Measurements from ENCODE around the gene SLTM.
"Not testable (repeated sequence)": the region's sequence is repeated elsewhere in the genome, so short reads cannot be mapped to it uniquely, and the experiment has no call there.

The SLTM gene

DNA sequence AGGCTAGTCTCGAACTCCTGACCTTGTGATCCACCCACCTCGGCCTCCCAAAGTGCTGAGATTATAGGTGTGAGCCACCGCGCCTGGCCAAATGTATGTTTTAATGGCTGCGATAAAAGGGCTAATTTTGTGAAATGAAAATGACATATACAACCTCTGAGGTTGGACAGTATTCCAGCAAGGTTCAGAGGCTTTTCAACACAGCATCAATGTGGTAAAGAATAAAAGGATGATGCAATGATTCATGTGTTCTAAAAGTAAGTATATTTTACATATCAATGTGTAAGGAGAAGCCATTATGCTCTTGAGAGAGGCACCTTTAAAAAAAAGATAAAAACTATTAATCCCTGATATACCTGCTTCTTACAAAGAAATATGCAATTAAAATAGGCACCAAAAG, 6.7 kb downstream of the SLTM start:
- DNase-seq: no peak

DNA sequence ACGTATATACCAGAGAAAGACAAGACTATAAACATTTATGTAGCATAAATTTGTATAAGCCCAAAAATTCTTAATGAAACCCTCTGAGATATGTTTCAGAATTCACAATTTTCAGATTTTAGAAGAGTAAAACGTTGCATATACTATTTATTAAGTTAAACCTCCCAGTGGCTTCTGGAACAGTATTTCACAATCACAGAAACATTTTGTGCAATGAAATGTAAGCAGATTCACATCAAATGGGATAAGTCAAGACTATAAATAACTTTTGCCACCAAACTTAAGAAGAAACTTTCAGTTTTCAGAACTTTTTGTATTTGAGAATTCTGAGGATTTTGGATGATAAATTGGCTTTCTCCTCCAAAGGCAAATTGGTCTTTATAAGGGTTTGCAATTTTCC, 9.2 kb downstream of the SLTM start:
- DNase-seq: no peak

DNA sequence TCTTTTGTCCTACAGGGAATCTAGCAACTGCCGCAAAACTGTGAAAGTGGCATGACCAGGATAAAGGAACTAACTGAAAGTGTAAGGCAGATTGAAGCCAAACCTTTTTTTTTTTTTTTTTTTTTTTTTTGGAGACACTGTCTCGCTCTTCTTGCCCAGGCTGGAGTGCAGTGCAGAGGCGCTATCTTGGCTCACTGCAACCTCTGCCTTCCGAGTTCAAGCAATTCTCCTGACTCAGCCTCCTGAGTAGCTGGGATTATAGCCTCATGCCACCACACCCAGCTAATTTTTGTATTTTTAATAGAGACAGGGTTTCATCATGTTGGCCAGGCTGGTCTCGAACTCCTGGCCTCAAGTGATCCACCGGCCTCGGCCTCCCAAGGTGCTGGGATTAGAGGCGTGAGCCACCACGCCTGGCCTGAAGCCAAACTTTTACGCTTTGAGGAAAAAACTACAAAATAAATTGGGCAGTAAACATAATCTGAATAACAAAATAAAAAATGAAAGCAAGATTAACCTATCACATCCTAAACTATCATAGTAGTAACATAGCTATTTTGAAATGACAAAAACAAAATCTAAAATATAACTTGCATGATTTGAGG, 9.7 kb downstream of the SLTM start:
- no peak for DNase-seq

DNA sequence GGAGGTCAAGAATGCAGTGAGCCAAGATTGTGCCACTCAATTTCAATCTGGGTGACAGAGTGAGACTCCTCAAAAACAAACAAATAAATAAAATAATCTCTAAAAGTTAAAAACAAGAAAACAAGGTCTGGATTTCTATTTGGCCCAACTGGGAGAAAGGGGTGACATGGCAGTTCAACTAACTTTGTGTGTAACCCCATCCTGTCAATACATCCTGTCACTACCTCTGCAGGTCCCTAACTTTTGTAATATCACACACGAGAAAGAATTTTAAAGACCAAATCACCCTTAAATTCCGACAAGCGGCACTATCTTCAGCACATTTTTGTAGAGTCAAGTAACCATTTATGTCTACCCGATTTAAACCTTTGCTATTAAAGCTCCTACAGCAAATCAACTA, 10.2 kb downstream of the SLTM start:
- DNase-seq: no peak

DNA sequence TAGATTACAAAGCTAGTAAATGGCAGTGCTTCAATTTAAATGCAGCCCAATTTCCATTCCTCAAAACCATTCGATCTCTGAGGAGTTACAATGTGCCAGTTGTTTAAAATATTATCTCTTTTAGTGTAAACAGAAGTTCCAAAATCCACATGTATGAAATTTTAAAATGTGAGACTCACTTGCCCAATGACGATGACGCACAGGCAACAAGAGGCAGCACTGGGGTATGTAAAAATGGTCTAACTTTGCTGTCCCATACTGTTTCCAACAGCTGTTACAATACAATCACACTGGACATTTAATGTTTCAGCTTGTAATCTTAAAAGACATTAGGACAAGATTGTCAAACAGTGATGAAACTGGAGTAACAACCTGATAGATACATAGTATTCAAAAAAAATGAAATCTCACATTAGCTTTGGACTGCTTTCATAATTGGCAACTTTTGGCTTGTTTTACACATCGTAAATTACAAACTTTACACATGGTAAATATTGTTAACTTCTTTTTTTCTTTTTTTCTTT, 12.2 kb downstream of the SLTM start:
- no peak for DNase-seq

DNA sequence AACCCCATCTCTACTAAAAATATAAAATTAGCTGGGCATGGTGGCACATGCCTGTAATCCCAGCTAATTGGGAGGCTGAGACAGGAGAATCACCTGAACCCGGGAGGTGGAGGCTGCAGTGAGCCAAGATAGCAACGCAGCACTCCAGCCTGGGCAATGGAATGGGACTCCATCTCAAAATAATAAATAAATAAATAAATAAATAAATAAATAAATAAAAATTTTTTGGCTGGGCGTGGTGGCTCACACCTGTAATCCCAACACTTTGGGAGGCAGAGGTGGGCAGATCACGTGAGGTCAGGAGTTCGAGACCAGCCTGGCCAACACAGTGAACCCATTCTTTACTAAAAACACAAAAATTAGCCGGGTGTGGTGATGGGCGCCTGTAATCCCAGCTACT, 13.0 kb downstream of the SLTM start:
- not testable (repeated sequence) for DNase-seq

DNA sequence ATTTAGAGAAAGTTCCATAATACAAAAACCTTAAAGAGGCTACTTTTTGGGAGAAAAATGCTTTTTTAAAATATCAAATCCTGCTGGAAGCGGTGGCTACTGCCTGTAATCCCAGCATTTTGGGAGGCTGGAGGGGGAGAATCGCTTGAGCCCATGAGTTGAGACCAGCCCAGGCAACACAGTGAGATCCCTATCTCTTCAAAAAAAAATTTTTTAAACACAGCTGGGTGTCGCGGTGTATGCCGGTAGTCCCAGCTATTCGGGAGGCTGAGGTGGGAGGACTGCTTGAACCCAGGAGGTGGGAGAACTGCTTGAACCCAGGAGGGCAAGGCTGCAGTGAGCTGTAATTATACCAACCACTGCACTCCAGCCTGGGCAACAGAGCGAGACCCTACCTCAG, 14.2 kb downstream of the SLTM start:
- no peak for DNase-seq

DNA sequence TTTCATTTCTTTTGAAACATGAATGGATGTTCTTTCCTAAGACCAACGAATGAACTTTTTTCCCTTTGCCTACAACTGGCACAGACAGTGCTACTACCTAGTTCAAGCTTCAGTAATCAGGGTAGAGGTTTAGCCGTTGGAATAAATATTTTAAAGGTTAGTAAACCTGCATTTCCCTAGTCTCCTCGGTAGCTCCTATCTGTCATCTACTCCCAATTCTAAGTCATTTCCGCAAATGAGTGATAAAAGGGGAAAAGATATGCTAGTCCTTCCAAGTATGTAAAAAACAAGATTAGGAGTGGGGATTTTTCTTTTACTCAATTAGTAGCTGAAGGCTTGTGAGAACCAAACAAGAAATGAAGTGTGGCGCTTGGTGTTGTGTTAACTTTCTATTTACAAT, 15.2 kb downstream of the SLTM start:
- DNase-seq: no peak

DNA sequence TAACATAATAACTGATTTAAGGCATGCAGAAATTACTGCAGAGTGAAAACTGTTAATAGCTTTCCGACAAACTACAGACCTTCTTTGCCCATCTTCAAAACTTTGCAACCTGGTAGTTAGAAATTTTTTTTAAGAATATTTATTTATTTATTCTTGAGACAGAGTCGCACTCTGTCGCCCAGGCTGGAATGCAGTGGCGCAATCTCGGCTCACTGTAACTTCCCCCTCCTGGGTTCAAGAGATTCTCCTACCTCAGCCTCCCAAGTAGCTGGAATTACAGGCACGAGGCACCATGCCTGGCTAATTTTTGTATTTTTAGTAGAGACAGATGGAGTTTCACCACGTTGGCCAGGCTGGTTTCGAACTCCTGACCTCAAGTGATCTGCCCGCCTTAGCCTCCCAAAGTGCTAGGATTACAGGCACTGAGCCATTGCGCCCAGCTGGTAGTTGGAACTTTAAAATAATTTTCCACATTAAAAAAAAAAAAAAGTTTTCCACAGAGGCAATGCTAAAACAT, 15.8 kb downstream of the SLTM start:
- DNase-seq: not testable (repeated sequence)

DNA sequence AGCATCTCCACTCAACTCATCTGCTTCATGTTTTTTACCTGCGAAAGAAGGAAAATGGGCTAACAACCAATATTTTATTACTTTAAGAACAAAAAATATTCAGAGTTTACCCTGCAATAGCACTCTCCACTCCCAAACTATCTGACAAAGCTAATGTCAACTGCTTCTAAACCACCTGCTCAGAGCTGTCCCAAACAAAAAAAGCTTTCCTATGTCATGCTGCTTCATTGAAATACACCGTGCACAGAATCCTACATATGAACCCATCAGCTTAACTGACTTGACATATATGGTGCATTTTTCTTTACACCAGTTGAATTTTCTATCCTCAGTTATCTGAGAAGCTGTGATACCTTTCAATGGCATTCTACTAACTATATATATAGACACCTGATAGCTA, 16.5 kb downstream of the SLTM start:
- no peak for DNase-seq

DNA sequence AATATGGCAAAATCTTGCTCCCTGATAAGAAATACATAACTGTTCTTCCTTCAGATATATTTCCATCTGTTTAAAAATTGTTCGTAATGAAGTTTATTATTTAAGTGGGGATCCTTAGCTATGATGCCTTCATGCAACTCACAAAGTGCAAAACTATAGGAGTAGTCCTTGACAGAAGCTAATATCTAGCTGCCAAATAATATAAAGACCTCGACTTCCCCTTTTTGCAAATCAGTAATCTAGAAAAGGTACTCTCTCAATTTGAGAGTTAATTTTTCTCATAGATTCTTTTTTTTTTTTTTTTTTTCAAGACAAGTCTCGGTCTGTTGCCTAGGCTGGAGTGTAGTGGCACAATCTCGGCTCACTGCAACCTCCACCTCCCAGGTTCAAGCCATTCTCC, 23.0 kb downstream of the SLTM start:
- DNase-seq: no peak

DNA sequence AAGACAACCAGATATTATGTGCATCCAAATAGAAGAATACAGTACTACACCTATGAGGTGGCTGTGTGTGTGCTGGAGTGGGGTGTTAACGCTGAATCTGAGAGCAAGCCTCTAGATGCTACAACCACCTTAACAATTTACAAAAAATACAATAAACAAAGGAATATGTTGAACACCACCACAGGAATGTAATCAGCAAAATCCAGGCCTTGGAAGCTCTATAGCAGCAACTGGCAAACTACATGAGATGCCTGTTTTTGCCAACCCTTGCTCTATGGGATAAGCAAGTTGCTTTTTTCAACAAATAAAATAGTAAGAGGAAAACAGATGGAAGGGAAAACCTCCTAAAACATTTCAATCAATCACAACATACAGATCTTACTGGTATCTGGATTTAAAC, 23.9 kb downstream of the SLTM start:
- no peak for DNase-seq

DNA sequence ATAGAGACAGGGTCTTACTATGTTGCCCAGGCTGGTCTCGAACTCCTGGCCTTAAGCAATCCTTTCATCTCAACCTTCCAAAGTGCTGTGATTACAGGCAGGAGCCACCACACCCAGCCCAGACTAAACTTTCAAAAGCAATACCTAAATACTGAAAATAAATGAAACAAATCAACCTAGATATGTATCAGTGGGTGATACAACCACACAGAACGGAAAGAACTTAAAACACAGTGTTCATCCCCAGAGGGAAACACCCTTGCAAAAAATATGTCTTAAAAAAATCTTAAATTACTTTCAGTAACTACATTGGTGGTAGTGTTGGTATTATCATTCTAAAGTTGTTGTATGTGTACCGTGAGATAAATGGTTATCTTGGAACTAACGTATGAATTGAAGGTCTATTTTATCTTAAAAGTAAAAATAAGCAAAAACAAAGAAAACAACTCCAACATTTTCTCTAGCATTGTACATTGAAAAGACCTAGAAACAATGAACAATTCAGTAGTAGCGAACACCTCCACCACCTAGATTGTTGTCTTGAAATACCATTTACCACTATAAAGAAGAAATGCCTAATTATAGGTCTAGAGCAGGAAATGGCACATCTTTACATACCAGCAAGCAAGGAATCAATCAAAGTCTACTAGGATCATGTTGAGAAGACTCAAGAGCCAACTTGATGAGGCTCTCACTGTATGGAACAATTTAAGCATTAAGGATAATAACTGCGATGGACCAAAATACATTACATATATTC, 24.7 kb downstream of the SLTM start:
- no peak for DNase-seq

DNA sequence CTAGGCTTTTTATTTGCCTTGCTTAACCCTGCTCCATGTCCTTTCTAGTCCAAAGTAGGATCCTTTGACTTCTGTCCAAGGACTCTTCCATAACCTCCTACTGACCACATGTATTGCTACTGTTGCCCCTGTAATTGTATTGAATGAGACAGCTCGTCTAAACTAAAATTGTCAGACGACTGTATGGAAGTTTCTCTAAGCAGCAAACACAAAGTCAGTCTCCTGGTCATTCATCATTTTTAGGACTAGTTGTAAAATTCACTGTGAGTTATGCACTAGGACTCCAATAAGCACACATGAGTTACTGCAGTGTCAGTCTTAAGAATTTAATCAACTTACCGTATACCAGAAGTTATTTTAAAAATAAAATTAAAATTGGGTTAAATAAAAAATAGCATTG, 32.8 kb downstream of the SLTM start:
- DNase-seq: no peak

DNA sequence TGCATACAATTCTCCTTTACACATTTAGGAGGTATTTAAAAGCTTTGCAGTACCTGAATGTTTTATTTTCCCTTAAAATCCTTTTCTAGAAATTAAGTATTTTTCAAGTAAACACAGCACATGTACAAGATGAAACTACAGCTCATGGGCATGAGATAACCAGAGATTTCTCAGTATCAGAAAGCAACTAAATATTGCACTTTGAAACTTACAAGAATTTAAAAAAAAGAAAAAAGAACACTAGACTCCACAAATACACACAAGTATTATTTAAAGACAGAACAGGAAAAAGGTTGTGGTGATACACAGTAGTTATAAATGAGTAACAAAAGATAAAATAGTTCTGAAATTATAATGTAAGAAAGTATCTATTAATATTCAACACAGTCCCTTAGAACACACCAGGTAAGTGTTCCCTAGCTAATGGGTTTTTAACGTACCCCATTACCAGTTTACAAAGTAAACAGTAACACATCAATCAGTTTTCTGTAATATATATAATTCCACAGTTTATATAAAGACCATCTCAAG, 35.3 kb downstream of the SLTM start:
- no peak for DNase-seq

DNA sequence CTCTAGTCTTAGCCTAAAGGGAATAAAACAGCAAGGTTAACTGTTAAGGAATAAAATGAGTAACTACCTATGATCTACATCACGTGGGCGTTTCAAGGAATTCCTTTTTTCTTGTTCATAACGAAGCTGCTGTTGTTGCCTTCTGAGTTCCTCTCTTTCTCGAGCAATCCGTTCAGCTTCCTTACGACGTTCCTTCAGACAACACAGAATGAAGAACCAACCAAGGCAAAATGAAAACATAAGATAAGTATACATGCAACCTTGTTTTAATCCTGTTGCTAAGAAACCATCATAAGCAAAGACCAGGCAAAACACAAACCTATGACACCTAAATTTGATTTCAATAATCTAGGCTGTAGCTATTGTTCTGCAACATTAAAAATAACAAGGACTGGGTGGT, 44.1 kb downstream of the SLTM start:
- no peak for DNase-seq

DNA sequence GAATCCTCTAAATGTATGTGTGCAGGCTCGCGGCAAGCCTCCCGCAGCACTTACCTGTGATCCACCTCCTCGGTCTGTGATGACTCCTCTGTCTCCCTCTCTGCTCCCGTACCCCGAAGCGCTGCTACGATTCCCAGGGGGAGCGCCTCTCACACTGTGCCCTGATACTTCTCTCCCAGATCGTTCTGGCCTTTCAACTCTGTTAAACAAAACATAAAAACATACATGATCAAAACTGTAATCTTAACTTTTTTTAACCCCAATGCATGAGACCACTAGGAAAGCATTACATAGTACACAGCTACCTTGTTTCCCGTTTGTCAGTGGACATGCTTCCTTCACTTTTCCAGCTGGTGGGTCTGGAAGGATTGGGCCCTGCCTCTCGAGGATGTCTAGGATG, 46.6 kb downstream of the SLTM start:
- no peak for DNase-seq

DNA sequence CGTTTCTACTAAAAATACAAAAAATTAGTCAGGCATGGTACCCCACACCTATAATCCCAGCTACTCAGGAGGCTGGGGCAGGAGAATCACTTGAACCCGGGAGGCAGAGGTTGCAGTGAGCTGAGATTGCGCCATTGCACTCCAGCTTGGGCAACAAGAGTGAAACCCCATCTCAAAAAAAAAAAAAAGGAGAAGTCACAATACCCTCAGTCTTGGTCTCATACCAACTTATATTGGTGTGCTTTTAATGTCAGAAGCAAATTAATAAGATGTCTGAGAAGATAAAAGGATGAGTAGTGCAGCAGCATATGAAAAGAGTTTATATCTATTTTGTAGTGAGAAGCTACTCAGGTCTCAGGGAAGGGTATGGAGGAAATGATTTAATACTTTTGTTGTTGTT, 49.6 kb downstream of the SLTM start:
- not testable (repeated sequence) for DNase-seq

DNA sequence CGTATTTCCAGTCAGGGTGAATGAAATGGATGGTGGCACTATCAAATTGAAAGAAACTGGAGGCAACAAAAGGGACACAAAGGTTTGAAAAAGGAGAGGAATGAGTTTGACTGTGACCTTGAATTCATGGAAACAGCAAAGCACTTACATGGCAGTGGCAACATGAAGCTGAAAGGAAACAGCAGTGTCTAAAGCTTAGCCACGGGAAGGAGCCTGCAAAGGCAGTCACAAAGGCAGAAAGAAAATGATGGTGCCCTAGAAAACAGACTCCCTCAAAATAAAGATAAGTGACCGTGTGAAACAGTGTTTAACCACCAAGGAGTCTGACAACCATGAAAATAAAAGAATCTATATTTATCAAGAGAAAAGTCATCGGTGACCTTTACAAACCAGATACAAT, 51.2 kb downstream of the SLTM start:
- no peak for DNase-seq

DNA sequence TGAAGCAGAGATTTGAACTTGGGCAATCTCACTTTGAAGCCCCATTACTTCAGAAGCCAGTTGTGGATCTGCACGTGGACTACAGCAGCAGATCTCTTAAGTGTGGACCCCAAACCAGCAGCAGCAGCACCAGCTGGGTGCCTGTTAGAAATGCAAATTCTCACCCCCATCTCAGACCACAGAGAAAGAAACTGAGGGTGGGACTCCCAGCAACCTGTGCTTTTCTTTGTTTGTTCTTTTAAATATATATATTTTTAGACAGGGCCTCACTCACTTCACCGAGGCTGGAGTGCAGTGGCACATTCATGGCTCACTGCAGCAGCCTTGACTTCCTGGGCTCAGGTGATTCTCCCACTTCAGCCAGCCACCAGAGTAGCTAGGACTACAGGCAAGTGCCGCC, 53.2 kb downstream of the SLTM start:
- no peak for DNase-seq

DNA sequence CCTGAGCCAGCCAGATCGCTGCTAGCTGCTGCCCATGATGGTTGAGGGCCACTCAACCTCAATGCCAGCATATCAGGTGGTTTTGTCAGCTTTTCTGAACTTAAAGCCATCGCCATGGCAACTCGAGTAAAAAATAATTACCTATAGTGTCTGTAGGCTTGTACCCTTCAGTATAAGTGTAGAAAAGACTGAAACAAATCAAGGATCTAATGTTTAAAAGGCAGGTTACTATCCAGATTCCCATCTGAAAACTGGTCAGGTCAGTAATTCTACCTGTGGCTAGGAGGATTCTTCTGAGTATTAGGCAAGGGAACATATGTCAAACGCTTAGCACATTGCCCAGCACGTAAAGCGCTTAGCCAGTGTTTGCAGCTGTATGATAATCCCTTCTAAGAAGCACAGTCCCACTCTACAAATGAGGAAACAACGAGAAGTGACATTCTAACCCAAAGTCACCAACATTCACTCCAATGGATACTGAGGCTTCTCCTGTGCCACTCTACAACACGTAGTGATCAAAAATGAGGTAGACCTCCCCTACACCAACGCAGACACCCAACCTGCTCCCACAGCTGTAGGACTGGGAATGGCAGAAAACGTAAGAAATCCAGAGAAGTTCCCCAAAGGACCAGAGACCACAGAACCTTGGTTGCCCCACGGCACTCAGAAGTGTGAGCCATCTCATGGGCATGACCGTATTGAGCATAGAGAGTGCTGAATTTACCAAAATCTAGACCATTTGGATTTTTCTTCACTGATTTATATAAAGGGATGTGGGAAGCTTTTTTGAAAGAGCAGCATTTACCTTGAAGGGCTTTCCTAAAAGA, 55.3 kb downstream of the SLTM start:
- DNase-seq: no peak

DNA sequence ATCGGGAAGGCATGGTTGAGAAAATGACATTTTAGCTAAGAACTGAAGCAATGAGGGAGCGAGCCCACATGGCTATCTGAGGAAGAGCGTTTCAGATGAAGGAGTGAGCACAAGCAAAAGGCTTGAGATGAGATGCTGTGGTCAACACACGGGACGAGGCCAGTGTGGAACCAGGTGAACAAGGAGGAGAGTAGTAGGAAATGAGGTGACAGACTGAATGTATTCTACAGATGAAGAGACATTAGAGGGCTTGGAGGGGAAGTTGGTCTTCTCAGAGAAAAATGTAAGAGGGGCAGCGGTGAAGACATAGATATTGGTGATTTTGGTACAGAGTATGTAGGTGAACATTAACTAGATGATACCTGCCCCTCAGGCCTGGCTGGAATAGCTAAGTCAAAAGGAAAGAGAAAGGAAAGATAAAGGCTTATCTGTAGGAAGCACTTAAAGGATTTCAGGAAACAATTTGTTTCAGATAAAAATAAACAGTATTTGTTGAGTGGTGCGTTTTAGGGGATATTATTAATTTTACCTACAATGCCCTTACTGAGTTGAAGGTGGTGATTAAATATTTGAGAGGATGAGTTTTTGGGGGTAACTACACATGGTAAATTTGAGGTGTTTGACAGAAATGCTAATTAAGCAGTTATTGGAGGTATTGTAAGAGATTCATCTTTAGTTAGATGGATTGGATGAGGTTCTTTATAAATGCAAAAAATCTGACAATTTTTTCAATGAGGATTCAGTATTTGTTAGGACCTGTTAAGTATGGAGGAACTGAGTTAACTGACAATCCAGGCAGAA, 57.0 kb downstream of the SLTM start:
- no peak for DNase-seq

DNA sequence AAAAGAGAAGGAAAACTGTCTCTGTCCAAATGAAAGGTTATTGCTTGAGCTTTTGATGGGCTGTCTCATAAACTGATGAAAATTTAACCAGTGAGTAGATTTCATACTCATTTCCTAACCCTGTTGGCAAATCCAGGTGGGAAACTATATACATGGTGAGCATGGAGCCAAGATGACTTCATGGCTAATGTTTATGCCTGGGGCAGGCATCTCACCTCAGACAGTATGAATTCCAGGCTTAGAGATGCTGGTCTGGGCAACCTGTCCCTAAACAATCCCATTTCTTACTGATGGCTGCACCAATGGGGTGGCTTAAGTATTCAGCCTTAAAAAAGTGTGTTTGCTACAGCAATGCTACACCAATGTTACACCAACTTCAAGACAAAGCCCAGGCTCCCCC, 58.1 kb downstream of the SLTM start:
- no peak for DNase-seq
